ENCODE data around the gene P2RX2.

Gene P2RX2

GRCh38 chr12:132633901-132634300, 15.3 kb downstream of the P2RX2 start:
- ChIA-PET CTCF (interaction anchor here (1.5 kb wide), 1 partner anchor 35 kb away, joined by 3 read pairs; no protein-coding TSS in a partner anchor), POLR2A (no interaction called here)
- no peak for DNase-seq (ENCODE audit: extremely low spot score)
- no peak for TF ChIP-seq CTCF (IDR thresholded peaks at IDR 0.05; ENCODE audit: control extremely low read depth, extremely low read depth, low read depth, missing control alignments)

- ChIA-PET POLR2A (no interaction called here), CTCF (interaction anchor here (1.0 to 1.5 kb wide), 2 partner anchors 12 to 20 kb away, joined by 4 to 6 read pairs; no protein-coding TSS in a partner anchor)
- no peak for TF ChIP-seq CTCF (IDR thresholded peaks at IDR 0.05; ENCODE audit: control extremely low read depth, extremely low read depth, low read depth, missing control alignments)
- DNase-seq (ENCODE audit: extremely low spot score), result no peak
These were observed 15.9 kb downstream of the P2RX2 start for GRCh38 chr12:132634411-132634990.

GRCh38 chr12:132635076-132635955, 16.7 kb downstream of the P2RX2 start:
- POLR2A ChIA-PET, result no interaction called here
- TF ChIP-seq CTCF (IDR thresholded peaks at IDR 0.05; ENCODE audit: control extremely low read depth, extremely low read depth, low read depth, missing control alignments), result no peak
- CTCF ChIA-PET, result interaction anchor here (1.0 to 1.5 kb wide), 2 partner anchors 13 to 20 kb away, joined by 4 to 6 read pairs; no protein-coding TSS in a partner anchor
- DNase-seq (ENCODE audit: extremely low spot score), result no peak

- DNase-seq (ENCODE audit: extremely low spot score), result no peak
- POLR2A ChIA-PET, result no interaction called here
- TF ChIP-seq CTCF (IDR thresholded peaks at IDR 0.05; ENCODE audit: control extremely low read depth, extremely low read depth, low read depth, missing control alignments), result no peak
- CTCF ChIA-PET, result interaction anchor here (0.7 to 1.9 kb wide), 8 partner anchors 9 to 491 kb away, joined by 3 to 11 read pairs (median 6); partner anchors contain the start of gene LRCOL1
These were observed 19.2 kb downstream of the P2RX2 start for GRCh38 chr12:132637811-132638210.

- peak; percentile 66 for TF ChIP-seq CTCF (IDR thresholded peaks at IDR 0.05; ENCODE audit: control extremely low read depth, extremely low read depth, low read depth, missing control alignments)
- CTCF ChIA-PET, result interaction anchor here (0.6 to 1.9 kb wide), 14 partner anchors 8 to 492 kb away, joined by 3 to 11 read pairs (median 4); partner anchors contain the start of gene LRCOL1
- DNase-seq (ENCODE audit: extremely low spot score), result peak; percentile 54
- POLR2A ChIA-PET, result no interaction called here
These were observed 20.2 kb downstream of the P2RX2 start for GRCh38 chr12:132638541-132639408.

Data from GM10248 (cell line).